NB4 (cell line): ENCODE results near the gene HDAC4.
A peak's percentile ranks its signal among the peaks of the same experiment; 100 is the strongest.

Source experiments
- DNase-seq: peaks from one replicate; pipeline ENCODE4 v3.0.0; 2010; ENCODE audit warnings: low read depth
- H3K4me3 ChIP-seq: one replicate; pipeline ENCODE4 v1.5.1; 2011; ENCODE audit warnings: mild to moderate bottlenecking, low read depth, low read length, moderate library complexity
- MYC ChIP-seq: IDR thresholded peaks from 2 replicates; pipeline ENCODE4 v1.6.1; 2011; ENCODE audit warnings: low read depth, low read length
- POLR2A ChIP-seq: IDR thresholded peaks from 2 replicates; pipeline ENCODE4 v1.6.1; 2011; ENCODE audit warnings: mild to moderate bottlenecking; ENCODE audit not compliant: insufficient read length; ENCODE audit errors: extremely low read depth
- TF ChIP-seq, protein P1 (sequence below): IDR thresholded peaks from 2 replicates; pipeline ENCODE4 v1.6.1; 2011; ENCODE audit warnings: low read depth, low read length
- TF ChIP-seq, protein P2 (sequence below): IDR thresholded peaks from one replicate; pipeline ENCODE4 v1.5.1; 2012; ENCODE audit warnings: low read depth, low read length

HDAC4 gene

DNA sequence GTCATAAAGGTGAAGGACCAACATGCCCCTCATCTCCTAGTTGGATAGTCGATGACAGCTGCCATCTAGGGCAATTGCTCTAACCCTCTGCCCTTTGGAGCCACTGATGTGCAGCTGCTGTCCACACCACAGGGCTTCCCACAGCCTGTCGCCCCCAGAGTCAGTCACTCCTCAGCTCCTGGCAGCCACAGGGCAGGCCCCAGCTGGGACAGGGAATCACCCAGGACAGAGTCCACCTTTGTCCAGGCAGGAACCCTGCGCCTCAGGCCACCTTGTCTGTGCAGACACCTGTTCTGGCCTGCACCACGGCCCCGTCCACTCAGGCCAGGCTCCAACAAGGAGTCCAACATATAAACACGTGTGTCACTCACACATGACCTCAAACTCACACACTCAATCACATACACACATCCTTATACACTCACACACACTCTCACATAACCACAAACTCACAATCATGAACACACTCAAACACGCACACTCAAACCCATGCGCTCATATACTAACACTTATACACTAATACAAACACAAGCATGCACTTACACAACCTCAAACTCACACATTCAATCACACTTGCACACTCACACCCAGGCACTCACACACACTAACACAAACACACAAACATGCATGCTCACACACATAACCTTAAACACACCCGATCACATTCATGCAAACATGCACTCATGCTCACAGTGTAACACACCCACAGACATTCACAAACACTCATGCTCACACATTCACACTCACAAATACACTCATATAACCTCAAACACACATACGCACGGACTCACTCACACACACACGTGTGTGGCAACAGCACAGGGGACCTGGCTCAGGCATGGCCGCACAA is 29.7 kb downstream of the HDAC4 start:
- H3K4me3 ChIP-seq, result no peak overlapping the region
- no peak for TF ChIP-seq POLR2A
- TF ChIP-seq, protein P1, sequence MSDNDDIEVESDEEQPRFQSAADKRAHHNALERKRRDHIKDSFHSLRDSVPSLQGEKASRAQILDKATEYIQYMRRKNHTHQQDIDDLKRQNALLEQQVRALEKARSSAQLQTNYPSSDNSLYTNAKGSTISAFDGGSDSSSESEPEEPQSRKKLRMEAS, result no peak
- TF ChIP-seq, protein P2, sequence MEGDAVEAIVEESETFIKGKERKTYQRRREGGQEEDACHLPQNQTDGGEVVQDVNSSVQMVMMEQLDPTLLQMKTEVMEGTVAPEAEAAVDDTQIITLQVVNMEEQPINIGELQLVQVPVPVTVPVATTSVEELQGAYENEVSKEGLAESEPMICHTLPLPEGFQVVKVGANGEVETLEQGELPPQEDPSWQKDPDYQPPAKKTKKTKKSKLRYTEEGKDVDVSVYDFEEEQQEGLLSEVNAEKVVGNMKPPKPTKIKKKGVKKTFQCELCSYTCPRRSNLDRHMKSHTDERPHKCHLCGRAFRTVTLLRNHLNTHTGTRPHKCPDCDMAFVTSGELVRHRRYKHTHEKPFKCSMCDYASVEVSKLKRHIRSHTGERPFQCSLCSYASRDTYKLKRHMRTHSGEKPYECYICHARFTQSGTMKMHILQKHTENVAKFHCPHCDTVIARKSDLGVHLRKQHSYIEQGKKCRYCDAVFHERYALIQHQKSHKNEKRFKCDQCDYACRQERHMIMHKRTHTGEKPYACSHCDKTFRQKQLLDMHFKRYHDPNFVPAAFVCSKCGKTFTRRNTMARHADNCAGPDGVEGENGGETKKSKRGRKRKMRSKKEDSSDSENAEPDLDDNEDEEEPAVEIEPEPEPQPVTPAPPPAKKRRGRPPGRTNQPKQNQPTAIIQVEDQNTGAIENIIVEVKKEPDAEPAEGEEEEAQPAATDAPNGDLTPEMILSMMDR, result no peak
- no peak for TF ChIP-seq MYC
- DNase-seq, result no peak

DNA sequence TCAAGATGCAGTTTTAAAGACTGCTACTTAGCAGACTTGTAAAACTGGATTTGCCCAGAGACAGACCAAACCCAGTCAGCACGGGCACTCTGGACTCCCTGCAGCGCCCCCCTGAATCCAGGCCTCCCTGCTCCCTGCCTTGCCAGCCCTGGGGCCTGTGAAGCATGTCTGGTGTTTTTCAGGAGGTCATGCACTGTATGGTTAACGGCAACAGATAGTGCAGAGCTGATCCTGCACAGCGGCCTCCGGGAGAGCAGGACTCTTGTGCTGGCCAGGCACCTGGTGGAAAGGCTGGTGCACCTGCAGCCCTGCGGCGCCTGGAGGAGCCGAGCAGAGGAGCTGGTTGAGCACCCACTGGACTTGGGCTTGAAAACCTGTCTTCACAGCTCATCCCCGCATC is 30.4 kb downstream of the HDAC4 start:
- TF ChIP-seq MYC (no peak), POLR2A (no peak)
- TF ChIP-seq, protein P2, result no peak
- TF ChIP-seq, protein P1, result no peak
- peak overlapping the region; percentile 42 for H3K4me3 ChIP-seq
- no peak for DNase-seq

GRCh38 chr2:239369631-239370161 is 31.1 kb downstream of the HDAC4 start:
- TF ChIP-seq MYC, result 0 out of 2 replicates have a peak, but pooled peaks have one; percentile 37
- no peak for TF ChIP-seq POLR2A
- TF ChIP-seq, protein P2, result no peak
- TF ChIP-seq, protein P1, result peak; percentile 68
- H3K4me3 ChIP-seq, result peak overlapping the region; percentile 42
- peak; percentile 96 for DNase-seq

DNA sequence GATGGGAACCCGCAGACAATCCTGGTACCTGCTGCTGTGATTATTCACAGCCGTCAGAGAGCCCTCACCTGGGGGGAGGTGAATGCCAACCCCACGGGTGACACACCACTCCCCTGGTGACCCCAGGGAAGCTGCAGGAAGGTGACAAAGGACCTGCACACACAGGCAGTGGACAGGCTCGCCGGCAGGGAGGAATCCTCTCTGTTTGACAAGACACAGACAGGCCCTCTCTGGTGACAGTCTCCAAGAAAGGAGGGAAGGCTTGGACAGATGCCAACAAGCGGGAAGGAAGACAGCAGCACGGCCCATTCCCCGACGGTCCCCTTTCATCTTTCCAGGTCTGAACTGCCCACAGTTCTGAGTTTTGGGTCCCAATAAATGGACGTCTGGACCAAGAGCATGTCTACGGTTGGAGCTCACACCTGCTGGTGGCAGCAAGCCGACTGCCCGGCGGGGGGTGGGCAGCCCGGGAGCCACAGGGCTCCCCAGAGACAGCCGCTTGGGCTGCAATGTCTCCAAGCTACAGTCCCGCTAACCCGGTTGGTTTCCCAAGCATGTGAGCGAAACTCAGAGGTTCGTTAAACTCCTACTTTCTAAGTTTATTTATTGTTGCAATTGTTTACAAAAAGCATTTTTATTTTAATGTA is 31.8 kb downstream of the HDAC4 start:
- no peak for TF ChIP-seq POLR2A
- peak; percentile 81 for DNase-seq
- H3K4me3 ChIP-seq, result peak overlapping the region; percentile 42

- no peak for DNase-seq
- TF ChIP-seq POLR2A (no peak), MYC (no peak)
- TF ChIP-seq, protein P2, result no peak
- TF ChIP-seq, protein P1, result no peak
- no peak overlapping the region for H3K4me3 ChIP-seq
Observed at GRCh38 chr2:239368321-239368720, 32.5 kb downstream of the HDAC4 start.

GRCh38 chr2:239366740-239367139 is 34.1 kb downstream of the HDAC4 start:
- no peak overlapping the region for H3K4me3 ChIP-seq
- TF ChIP-seq, protein P1, result no peak
- TF ChIP-seq POLR2A, result no peak
- no peak for DNase-seq
